GM18499 (cell line): ENCODE data around the gene TSPAN9.

Experiments used
- ATAC-seq: cut with Tn5 transposase; IDR thresholded peaks from one replicate; pipeline ENCODE4 v1.9.1; 2021; ENCODE audit warnings: moderate number of reproducible peaks; ENCODE audit not compliant: insufficient read depth, unreplicated experiment

Gene TSPAN9

DNA sequence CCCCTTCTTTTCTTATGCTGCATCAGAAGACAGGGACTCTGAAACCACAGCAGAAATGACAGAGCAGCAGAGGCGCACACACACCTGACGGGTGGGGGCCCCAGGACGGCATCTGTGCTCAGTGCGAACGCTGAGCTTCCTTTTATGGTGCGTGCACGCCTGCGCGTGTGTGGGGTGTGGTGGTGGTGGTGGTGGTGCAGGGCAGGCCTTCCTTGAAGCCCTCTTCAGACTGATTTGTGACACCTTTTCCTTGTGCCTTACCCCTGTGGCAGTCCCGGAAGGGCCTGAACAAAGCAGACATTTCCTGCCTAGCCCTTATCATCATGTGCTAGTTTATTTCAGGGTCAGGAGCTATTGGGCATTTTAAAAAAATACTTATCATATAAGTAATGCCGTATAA, 75.7 kb downstream of the TSPAN9 start:
- no peak for ATAC-seq

DNA sequence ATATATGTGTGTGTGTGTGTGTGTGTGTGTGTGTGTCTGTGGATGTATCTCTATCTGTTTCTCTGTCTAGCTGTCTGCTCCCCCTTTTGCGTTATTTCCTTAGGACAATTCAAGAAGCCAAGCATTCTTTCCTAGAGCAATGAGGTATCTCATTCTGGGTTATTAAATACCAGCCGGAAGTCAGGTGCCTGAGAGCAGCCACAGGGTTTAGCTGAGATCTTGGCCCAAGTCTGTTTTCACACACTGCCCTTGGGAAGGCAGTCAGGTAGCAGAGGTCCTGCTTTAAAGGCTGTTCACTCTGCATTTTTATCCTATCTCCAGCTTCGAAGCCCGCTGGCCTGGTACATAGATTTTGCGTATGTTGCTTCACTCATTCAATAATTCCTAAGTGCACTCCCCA, 76.8 kb downstream of the TSPAN9 start:
- ATAC-seq = no peak

DNA sequence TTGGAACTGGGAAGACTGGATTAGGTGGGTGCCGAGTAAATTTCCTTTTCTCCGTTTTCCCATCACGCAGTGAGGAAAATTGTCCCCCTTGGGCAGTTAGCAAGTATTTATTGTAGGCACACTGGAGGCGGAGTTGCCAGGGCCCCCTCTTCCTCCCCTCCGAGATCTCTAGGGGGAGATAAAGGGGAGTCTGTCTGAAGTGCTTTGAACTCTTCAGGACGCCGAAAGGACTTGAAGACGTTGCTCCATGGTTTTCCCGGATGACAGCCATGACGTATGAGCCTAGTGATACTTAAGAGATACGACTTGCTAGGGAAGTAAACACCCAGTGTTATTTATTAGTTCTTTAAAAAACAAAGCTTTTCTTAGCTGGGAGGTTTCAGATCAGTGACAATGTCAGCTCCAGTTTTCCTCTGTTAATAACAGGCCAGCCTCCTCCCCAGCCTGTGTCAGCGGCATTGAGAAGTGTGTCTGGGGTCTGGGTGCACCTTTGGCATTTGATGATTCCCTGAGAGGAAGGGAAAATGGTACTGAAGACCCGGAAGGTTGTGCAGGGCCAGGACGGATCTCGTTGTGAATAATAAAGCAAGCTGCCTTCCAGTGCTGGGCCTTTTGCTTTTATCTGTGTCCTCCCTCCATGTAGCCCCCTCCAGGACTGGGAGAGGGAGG, 78.7 kb downstream of the TSPAN9 start:
- ATAC-seq = no peak

DNA sequence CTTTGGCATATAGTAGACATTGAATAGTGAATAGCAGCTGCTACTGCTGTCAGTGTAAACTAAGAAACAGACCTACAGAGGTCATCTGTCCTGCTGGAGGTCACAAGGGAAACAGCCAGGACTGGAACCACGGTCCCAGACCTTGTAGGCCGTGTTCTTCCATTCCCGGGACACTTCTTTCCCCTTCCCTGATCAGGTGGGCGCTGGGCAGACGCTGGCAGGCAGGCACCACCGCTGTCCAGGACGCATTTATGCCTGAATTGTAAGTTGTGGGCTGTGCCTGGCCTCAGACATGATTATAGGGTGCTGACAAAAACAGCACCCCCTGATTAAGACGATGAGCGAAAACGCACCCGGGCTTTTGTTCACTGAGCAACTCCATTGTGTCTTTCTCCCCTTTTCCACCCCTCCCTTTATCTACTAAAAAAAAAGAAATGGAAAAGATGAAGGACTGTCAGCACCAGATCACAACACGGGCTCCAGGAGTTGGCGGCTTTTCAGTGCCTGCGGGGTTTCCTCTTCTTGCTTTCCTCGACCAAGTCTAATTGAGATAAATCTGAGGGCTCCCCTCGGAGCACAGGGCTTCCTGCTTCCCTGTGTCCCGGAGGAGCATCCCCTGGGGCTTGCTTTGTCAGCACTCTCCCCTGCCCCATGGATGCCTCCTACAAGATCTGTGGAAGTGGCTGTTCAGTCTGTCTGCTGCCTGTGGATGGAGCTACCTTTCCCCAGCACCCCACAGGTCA, 80.6 kb downstream of the TSPAN9 start:
- no peak for ATAC-seq

DNA sequence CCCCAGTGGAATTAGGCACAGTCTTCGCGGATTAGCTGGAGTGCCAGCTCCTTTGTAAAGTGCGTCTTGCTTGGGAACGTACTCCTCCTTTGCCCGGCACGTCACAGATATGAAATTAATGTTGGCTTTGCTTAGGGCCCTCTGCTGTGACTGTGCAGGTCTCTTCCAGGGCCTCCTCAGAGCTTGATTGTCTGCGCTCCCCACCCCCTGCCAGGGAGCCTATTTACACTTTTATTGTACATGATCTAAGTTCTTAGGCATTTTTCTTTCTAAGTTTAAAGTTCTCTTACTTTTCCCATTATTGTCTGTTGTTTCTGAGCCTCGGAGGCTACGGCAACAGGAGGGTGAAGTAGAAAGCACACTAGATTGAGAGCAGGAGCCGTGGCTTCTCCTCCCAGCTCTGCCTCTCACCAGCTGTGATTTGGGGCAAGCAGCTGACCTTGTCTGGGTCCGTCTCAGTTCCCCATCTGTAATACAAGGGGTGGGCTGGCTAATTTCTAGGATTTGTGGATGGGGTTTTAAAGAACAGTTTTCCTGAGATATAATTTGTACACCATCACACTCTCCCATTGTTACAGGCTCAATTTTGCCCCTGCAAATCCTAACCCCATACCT, 81.8 kb downstream of the TSPAN9 start:
- ATAC-seq = no peak

DNA sequence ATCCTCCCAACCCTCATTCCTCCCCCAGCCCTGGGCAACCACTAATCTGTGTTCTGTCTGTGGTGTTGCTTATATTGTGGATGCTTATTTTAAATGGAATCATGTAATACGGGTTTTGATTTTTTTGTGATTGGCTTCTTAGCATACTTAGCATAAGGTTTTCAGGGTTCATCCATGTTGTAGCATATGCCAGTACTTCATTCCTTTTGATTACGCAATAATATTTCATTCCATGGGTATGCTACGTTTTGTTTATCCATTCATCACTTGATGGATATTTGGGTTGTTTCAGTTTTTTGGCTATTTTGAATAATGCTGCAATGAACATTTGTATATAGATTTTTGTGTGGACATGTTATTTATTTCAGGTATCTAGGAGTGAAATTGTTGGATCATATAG, 82.9 kb downstream of the TSPAN9 start:
- ATAC-seq = no peak

DNA sequence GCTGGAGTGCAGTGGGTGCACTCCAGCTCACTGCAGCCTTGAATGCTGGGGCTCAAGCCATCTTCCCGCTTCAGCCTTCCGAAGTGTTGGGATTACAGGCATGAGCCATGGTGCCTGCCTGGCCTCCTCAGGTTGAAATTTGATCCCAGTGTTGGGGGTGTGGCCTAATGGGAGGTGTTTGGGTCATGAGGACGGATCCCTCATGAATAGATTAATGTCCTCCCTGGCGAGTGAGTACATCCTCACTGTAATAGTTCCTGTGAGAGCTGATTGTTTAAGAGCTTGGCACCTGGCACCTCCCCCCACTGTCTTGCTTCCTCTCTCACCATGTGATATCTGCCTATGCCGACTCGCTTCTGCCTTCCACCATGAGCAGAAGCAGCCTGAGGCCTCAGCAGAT, 84.7 kb downstream of the TSPAN9 start:
- no peak for ATAC-seq

DNA sequence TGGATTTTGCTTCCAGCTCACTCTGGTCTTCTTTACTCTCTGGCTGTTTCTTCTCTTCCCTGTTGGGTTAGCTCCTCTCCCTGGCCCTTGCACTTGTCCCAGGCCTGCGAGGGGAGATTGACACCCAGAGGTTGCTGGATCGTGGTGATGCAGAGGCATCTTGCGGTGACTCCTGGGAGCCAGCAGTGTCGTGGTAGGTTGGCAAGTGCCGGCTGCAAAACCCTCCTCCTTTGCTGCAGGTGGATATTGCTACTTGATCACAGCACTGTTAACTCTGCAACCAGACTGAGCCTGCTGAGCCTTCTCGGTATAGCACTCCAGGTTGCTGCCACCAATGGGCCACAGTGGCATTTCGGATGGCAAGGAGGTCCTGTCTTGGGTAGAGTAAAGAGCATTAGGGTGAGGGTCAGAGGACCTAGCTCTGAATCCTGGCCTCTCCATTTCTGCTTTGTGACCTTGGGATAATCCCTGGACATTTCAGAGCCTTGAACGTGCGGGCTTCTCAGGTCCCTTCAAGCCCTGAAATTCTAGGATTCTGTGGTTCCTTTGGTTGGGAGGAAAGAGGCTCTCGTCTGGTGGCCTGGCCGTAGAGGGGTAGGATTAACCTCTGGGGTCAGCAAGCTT, 87.4 kb downstream of the TSPAN9 start:
- no peak for ATAC-seq

DNA sequence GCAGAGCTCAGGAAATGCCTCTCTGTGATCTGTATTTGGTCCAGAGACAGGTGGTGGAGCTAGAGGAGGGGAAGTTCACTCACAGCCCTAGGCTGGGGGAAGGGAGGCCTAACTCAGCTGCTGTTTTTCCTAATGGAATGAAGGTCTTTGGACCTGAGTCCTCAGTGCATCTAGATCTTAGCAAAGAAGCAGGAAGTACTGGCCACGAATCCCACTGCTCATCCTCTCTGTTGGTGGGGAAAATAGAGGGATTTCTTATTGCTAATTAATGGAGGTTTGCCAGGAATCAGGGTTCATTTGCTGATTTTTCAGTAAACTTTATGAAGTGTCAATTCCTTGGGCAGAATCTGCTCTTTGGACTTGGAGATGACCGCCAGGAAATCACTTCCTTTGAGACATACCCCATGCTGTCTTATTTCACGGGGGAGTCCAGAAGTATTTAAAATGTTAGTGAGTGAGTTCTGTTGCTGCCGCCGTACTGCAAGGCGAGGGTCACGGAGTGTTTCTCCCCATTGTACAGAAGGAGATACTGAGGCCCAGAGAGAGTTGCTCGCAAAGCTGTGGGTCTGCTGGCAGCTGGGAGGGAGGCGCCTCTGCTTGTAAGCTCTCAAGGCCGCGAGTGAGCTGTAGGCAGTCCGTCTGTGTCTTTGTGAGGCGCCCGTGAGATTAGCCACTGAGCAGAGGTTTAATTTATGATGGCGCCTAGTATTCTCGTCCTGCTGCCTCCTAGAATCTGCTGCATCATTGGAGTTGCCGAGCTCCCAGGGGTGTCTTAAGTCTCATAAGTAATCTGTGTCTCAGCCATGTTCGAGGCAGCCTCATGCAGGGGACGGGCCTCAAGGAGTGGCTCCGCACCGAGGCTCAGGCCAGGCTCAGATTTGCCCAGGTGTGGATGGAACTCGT, 88.2 kb downstream of the TSPAN9 start:
- no peak for ATAC-seq

DNA sequence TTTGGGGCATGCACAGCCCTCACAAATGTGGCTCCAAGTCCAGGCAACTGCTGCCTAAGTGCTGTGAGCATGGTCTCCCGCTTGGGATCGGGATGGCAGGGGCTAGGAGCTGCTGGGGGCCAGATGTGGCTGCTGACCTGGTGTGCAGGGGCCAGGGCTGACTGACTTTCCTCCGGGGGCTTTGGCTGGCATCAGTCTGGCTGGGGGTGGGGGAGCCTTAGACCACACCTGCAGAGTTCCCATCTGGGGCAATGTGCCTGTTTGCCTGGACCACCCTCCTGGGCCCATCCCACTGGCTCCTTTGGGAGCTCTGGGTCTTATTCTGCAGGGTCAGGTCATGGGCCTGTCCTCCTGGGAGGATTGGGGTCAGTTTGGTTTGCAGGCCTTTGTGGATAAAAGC, 90.5 kb downstream of the TSPAN9 start:
- no peak for ATAC-seq

DNA sequence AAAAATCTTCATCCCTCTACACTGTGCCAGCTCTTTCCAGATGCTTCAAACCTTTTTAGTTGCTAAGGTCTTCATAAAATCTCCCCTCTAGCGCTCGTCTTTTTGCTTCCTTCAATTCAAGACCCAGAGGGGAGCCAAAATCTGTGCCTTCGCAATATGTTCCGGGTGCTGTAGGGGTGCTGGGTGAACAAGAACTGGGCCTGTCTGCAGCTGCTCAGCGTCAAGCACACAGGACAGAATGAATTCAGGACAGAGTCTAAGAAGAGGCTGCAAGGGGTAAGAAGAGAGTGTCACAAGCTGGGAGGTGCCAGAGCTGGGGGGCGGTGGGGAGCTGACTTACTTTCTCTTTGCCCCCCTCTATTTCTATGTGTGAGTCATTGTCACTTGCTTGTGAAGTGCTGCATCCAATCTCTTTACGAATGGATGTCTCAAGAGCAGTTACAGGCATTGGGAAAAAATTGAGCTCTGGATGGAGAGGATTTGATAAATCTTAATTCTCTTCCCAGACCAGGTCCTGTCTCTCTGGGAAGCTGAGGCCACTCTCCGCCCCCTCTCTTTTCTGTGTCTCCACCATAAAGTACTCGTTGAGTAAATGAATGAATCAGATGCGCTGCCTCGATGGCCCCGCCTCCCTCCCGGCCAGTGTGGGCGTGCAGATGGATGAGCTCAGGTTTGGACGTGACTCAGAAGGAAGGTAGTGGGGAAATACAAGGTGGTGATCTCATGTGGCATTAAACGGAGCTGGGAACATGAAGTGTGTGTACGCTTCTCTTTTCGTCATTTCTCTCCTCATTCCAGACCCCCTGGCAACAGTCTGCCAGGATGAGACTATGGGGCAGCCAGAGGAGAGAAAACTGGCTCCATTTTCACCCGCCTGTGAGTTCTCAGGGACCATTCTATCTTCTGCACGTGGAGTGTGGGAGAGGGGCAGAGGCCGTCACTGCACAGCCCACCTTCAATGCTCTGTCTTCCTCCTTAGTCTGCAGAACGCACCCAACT, 91.3 kb downstream of the TSPAN9 start:
- ATAC-seq = no peak

DNA sequence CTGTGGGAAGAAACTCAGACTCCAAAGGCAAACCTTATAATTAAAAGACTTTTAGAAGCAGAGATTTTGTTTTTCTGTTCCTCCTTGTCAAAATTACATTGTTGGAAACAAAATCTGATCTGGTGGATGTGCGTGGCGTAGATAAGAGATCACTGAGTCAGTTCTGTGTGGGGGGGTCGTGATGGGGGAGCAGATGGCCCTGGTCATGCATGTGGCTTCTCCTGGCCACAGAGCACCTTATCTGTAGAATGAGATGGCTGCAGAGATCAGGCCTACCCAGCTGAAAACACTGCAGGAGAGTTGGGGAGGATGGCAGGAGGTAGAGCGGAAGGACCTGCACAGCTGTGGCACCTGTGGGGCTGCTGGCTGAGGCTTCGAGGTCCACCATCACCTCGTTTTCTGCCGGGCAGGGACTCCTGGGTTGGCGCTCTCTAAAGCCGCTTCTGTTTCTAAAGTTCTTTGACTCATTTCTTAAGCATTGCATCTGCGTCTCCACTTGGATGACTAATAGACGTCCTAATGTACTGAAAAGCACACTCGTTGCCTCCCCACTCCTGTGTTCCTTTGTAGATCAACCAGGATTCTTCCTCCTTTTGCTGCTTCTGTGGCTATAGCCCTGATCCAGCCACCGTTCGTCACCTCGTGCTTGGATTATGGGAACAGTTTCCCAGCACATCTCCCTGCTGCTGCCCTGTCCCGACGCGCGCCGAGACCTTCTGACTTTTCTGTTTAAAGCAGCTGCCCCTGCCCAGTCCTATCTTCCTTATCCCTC, 93.4 kb downstream of the TSPAN9 start:
- no peak for ATAC-seq

DNA sequence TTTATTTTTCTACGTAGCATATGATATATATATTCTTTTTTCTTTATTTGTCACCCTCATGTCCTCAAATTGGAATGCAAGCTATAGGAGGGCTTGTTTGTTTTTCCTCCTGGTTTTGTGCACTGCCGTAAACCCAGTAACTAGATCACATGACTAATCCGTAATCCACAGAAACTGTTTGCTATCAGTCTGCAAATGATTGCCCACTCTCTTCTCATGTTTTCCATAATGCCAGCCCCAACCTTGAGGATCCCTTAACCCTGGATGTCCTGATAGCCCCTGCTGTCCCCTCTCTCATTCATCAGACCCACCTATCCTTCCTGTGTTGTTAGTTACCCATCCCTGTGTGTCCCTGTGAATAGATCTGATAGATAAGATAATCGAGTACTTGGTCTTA, 94.0 kb downstream of the TSPAN9 start:
- no peak for ATAC-seq

DNA sequence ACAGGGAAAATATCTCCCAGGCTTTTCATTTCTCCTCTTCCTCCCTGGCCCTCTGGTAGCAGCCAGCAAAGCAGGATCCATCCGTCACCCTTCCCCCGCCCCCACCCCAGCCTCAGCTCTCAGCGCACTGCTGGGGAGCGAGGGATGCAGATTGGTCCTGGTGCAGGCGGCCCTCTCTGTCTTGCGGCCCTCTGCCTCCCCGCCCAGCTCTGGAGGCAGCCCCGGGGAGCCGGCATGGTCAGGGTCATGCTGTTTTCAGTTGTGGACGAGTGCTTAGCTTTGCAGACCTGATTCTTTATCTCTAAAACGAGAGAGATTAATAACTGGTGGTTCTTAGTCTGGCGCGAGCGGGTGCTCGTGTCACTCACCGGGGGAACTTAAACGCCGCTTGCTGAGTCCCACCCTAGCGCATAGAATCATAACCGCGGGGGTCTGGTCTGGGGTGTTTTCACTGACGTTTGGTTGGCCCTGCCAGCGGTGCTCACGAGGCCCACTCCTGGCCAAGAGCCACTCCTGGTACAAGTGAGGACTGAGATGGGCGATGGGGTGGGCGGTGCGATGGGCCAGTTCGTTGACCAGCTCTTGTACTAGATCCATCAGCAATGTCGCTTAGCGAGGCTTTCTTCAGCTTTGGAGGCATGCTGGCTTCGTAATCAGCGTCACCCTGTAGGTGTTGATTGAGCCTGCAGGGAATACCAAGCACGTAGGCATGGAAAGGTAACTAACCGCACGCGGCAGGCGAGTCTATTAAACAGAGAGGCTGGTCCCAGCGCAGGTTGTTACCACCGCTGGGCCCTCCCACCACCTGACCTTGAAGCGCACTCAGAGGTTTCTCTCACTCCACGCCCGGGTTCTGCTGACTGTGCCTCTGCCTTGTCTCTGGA, 95.2 kb downstream of the TSPAN9 start:
- no peak for ATAC-seq

DNA sequence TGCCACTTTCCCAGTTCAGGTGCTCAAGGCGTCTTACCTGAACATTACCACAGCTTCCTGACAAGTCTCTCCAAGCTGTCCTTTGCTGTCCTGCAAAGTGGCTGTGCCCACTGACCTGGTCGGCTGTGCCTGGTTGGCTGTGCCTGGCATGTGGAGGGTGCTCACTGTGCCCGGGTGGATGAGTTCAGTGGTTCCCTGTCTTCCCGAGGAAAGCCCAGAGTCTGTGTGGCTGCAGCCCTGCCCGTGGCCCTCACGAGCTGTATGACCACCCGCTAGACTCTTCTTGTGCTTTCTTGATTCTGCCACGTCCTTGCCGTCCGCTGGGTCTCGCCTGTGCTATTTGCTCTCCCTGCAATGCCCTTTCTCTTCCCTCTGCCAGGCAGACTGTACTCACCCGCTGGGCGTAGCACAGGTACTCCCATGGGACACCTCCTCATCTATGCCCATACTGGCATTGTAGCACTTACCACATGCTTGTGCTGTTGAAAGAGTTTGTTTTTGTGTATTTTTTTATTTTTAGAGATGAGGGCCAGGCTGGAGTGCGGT, 95.9 kb downstream of the TSPAN9 start:
- no peak for ATAC-seq

DNA sequence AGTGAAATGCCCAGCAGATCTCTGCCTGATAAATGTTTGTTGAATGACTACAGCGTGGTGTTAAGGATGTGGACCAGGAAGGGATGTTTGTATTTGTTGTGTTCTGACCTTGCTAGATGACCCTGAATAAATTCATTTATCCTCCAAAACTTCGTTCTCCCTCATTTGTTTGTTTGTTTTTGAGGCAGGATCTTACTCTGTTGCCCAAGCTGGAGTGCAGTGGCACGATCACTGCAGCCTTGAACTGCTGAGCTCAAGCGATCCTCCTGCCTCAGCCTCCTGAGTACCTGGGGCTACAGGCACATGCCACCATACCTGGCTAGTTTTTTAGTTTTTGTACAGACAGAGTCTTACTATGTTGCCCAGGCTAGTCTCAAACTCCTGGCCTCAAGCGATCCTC, 96.7 kb downstream of the TSPAN9 start:
- no peak for ATAC-seq

DNA sequence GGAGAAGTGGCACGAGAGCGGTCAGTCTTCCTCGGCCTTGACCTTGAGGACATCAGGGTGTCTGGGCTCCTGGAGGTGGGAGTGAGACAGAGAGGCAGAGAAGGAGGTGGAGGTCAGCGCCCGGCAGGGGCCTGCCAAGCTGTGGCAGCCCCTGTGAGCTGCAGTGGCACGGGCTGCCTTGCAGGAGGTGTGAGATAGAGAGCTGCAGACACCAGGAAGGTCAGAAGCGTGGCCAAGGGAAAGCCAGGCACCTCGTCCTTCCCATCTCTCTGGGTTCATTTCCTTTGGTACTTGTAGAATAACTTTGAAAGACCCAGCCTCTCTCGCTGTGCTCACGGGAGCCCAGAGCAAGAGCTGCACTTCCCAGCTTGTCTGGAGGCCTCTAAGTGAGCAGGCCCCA, 98.1 kb downstream of the TSPAN9 start:
- ATAC-seq = no peak
